ENCODE measurements around the gene GPR158. TPM values are rescaled to one million over a fixed set of nuclear protein-coding genes. Genes with fewer than 3 reads are reported as not detected.

GPR158 gene
- total and polyA plus RNA-seq, 9 of the 15 experiments (the other 6 are each of a cell fraction or from before 2014, with no cell fraction given), result 4.0 to 7.6 (median 5.0) TPM

- BruUV-seq (replicated peaks), result no TSS peak
- CTCF ChIA-PET (ENCODE audit: low intra/inter-chr PET ratio), result no interaction called here
- in situ Hi-C loops (cut with MboI), result no loop called here
- TF ChIP-seq ILK (tag; IDR thresholded peaks at IDR 0.05; ENCODE audit: borderline replicate concordance, low read depth), result no peak
- no peak for TF ChIP-seq ETS2 (tag; IDR thresholded peaks at IDR 0.05; ENCODE audit: borderline replicate concordance, poor library complexity, severe bottlenecking)
- no peak for TF ChIP-seq ETV5 (CRISPR knock-in tag; IDR thresholded peaks at IDR 0.05; ENCODE audit: low read depth)
- no peak for TF ChIP-seq HDAC6 (IDR thresholded peaks at IDR 0.05; ENCODE audit: low read depth, low read length)
- TF ChIP-seq E2F6 (IDR thresholded peaks at IDR 0.05; ENCODE audit: borderline replicate concordance in 1 of 2, extremely low read depth in 1 of 2, insufficient read depth in 1 of 2, insufficient read length in 1 of 2, low read depth in 1 of 2, low read length in 1 of 2, poor library complexity in 1 of 2, severe bottlenecking in 1 of 2), result no peak
- no peak for TF ChIP-seq ZNF197 (CRISPR knock-in tag; IDR thresholded peaks at IDR 0.05; ENCODE audit: low read depth)
- no peak for TF ChIP-seq PTRF (tag; IDR thresholded peaks at IDR 0.05)
- TF ChIP-seq, protein P1, sequence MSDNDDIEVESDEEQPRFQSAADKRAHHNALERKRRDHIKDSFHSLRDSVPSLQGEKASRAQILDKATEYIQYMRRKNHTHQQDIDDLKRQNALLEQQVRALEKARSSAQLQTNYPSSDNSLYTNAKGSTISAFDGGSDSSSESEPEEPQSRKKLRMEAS (CRISPR knock-in tag; IDR thresholded peaks at IDR 0.05), result no peak
- no peak for TF ChIP-seq E2F5 (CRISPR knock-in tag; IDR thresholded peaks at IDR 0.05)
- no peak for TF ChIP-seq SMC3 (conservative IDR thresholded peaks at IDR 0.05; ENCODE audit: insufficient read depth, low read depth, low read length)
- TF ChIP-seq, protein P2, sequence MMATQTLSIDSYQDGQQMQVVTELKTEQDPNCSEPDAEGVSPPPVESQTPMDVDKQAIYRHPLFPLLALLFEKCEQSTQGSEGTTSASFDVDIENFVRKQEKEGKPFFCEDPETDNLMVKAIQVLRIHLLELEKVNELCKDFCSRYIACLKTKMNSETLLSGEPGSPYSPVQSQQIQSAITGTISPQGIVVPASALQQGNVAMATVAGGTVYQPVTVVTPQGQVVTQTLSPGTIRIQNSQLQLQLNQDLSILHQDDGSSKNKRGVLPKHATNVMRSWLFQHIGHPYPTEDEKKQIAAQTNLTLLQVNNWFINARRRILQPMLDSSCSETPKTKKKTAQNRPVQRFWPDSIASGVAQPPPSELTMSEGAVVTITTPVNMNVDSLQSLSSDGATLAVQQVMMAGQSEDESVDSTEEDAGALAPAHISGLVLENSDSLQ (IDR thresholded peaks at IDR 0.05), result no peak
- no peak for TF ChIP-seq SNRNP70 (optimal IDR thresholded peaks at IDR 0.05; ENCODE audit: low read depth, low read length)
- no peak for TF ChIP-seq NCOA6 (IDR thresholded peaks at IDR 0.05)
- TF ChIP-seq ZNF316 (IDR thresholded peaks at IDR 0.05), result no peak
- TF ChIP-seq ZNF41 (CRISPR knock-in tag; conservative IDR thresholded peaks at IDR 0.05), result no peak
- TF ChIP-seq, protein P3, sequence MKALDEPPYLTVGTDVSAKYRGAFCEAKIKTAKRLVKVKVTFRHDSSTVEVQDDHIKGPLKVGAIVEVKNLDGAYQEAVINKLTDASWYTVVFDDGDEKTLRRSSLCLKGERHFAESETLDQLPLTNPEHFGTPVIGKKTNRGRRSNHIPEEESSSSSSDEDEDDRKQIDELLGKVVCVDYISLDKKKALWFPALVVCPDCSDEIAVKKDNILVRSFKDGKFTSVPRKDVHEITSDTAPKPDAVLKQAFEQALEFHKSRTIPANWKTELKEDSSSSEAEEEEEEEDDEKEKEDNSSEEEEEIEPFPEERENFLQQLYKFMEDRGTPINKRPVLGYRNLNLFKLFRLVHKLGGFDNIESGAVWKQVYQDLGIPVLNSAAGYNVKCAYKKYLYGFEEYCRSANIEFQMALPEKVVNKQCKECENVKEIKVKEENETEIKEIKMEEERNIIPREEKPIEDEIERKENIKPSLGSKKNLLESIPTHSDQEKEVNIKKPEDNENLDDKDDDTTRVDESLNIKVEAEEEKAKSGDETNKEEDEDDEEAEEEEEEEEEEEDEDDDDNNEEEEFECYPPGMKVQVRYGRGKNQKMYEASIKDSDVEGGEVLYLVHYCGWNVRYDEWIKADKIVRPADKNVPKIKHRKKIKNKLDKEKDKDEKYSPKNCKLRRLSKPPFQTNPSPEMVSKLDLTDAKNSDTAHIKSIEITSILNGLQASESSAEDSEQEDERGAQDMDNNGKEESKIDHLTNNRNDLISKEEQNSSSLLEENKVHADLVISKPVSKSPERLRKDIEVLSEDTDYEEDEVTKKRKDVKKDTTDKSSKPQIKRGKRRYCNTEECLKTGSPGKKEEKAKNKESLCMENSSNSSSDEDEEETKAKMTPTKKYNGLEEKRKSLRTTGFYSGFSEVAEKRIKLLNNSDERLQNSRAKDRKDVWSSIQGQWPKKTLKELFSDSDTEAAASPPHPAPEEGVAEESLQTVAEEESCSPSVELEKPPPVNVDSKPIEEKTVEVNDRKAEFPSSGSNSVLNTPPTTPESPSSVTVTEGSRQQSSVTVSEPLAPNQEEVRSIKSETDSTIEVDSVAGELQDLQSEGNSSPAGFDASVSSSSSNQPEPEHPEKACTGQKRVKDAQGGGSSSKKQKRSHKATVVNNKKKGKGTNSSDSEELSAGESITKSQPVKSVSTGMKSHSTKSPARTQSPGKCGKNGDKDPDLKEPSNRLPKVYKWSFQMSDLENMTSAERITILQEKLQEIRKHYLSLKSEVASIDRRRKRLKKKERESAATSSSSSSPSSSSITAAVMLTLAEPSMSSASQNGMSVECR (CRISPR knock-in tag; IDR thresholded peaks at IDR 0.05), result no peak
These were observed 361.2 kb downstream of the GPR158 start for GRCh38 chr10:25536027-25536426.

More at GRCh38 chr10:25536027-25536426, 361.2 kb downstream of the GPR158 start:
- Histone ChIP-seq H3K79me2 (ENCODE audit: control insufficient read depth, insufficient read depth, low read length) (no peaks in the 10 kb centered on the region), H4K20me1 (replicated peaks; ENCODE audit: control insufficient read depth, insufficient read depth, low read length) (no peaks in the 10 kb centered on the region), H3K27me3 (ENCODE audit: control insufficient read depth in 2 of 2, insufficient read depth in 2 of 2, low read length in 2 of 2) (no peaks in the 10 kb centered on the region), H3K36me3 (ENCODE audit: control insufficient read depth, insufficient read depth, low read length) (no peaks in the 10 kb centered on the region), H3K4me2 (ENCODE audit: insufficient read depth, low read length) (no peak overlapping the region), H3K4me3 (no peak overlapping the region), H3K27ac (ENCODE audit: extremely low read depth, low read depth, low read length) (no peak overlapping the region), H3K9ac (ENCODE audit: insufficient read depth in 1 of 2, low read depth in 2 of 2, low read length in 2 of 2) (no peak overlapping the region), H3K9me1 (ENCODE audit: control insufficient read depth, insufficient read depth, low read length) (no peaks in the 10 kb centered on the region), H3K4me1 (replicated peaks in 1 of 2; ENCODE audit: control insufficient read depth in 2 of 2, insufficient read depth in 2 of 2, low read length in 2 of 2) (peaks cover 4 to 8% of the 10 kb centered on the region in 2 experiments; a peak in 3 of 5 replicates), H3K9me3 (replicated peaks; ENCODE audit: control insufficient read depth, insufficient read depth, low read depth, low read length) (no peaks in the 10 kb centered on the region), H2AFZ (ENCODE audit: low read depth, low read length) (no peak overlapping the region)
- no peak for ATAC-seq
- POLR2A ChIA-PET, result no interaction called here
- intact Hi-C loops (cut with micrococcal nuclease), result no loop called here
- DNase-seq (ENCODE audit: extremely low read depth in 1 of 4, low spot score in 3 of 4), result no peak
- FAIRE-seq, result no peak
